Stimulated activated naive CD8-positive, alpha-beta T cell treated with anti-CD3 and anti-CD28 coated beads, Interleukin-15, Interleukin-2, amounts not matched to agents 100 ng/mL and 50 ng/mL, for 24 hours (primary cell): ENCODE measurements around the gene ARL17B.
"Not testable (repeated sequence)": the region's sequence is repeated elsewhere in the genome, so short reads cannot be mapped to it uniquely, and the experiment has no call there.

Experiments used
- H3K27ac Mint-ChIP-seq: one replicate; pipeline ENCODE4 v1.8.0; 2021; ENCODE audit warnings: mild to moderate bottlenecking, mixed read lengths
- H3K27me3 Mint-ChIP-seq: one replicate; pipeline ENCODE4 v1.8.0; 2021; ENCODE audit warnings: mixed read lengths
- H3K36me3 Mint-ChIP-seq: one replicate; pipeline ENCODE4 v1.8.0; 2021; ENCODE audit warnings: low read depth, mixed read lengths
- H3K4me1 Mint-ChIP-seq: one replicate; pipeline ENCODE4 v1.8.0; 2021; ENCODE audit warnings: low read depth, mixed read lengths
- H3K4me3 Mint-ChIP-seq: one replicate; pipeline ENCODE4 v1.8.0; 2021; ENCODE audit warnings: mild to moderate bottlenecking, mixed read lengths
- H3K9me3 Mint-ChIP-seq: one replicate; pipeline ENCODE4 v1.8.0; 2021; ENCODE audit warnings: mixed read lengths

The ARL17B gene

DNA sequence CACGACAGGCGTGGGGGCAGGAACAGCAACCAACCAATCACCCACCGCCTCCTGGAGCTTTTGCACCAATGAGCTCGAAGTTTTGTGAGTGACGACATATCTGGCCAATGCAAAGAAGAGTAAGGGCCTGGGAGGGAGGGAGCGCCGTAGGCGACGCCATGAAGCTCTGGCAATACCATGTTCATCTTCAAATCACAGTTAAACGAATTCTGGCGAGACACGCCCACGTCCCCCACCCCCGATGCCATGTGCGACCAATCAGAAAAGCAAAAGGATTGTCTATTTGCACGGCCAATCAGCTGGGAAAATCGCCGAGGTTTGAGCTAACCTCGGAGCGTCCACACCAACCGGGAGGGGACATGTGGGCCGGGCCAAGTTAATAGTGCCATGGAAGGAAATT is at the start of gene ARL17B:
ARL17B (minus strand) TSS at position 12 of the 400 bp plus-strand sequence. CDS start 3,369 bp downstream, outside the sequence.
- not testable (repeated sequence) for H3K36me3 Mint-ChIP-seq, H3K27ac Mint-ChIP-seq, H3K4me3 Mint-ChIP-seq, H3K27me3 Mint-ChIP-seq, H3K4me1 Mint-ChIP-seq, H3K9me3 Mint-ChIP-seq

DNA sequence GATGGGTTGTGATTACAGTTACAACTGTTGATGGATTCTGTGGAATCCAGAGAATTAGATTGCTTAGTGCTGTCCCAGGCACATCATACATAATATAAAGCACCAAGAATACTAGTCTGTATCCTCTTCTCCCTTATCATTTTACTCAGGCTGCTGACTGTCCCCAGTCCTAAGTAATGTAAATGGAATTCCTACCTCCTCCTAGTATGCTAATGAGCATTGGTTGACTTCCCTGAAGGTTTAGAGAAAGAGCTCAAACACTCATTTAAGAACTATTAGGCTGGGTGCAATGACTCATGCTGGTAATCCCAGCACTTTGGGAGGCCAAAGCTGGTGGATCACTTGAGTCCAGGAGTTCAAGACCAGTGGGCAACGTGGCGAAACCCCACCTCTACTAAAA is 48.3 kb upstream of the ARL17B start:
- H3K4me3 Mint-ChIP-seq, H3K27ac Mint-ChIP-seq, H3K36me3 Mint-ChIP-seq, H3K4me1 Mint-ChIP-seq, H3K9me3 Mint-ChIP-seq, H3K27me3 Mint-ChIP-seq: not testable (repeated sequence)

DNA sequence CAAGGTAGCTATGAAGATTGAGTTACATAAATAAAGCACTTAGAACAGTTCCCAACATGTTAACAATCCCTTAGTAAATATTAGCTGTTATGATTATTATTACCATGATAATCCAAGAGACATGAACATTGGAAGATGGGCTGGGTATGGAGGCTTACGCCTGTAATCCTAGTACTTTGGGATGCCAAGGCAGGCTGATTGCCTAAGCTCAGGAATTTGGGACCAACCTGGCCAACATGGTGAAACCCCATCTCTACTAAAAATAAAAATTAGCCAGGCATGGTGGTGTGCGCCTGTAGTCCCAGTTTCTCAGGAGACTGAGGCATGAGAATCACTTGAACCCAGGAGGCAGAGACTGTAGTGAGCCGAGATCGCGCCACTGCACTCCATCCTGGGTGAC is 45.6 kb upstream of the ARL17B start:
- H3K27me3 Mint-ChIP-seq, H3K9me3 Mint-ChIP-seq, H3K4me3 Mint-ChIP-seq, H3K4me1 Mint-ChIP-seq, H3K27ac Mint-ChIP-seq, H3K36me3 Mint-ChIP-seq: not testable (repeated sequence)

DNA sequence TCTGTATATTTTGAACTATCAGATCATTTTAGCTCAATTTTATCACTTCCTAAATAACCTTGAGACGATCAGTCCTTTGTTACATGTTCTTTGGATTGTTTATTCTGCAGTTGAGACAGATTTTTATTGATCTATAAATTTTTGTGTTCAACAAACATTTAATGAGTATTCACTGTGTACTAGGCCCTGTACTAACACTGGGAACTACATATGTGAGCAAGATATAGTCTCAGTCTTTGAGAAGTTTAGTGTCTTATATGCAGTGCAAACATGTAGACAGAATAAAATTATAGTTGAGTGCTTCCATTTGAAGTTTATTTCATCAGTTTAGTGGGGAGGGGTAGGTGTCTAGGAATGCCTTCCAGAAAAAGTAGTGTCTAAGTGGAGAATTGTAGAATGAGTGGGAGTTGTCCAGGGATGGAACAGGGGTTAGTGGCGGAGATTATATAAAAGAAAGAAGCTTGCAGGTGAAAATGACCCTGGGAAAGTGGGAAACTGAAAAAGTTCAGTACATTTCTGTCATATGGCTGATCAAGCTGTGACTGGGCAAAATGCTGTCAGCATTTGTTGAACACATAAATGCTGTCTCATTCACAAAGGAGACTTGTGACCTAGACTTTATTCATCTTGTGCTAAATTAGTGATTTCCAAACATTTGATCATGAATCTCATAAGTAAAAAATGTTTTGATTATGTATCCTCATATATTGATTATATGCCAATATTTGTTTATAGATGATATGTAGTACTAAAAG is 39.6 kb upstream of the ARL17B start:
- H3K4me3 Mint-ChIP-seq, H3K36me3 Mint-ChIP-seq, H3K27me3 Mint-ChIP-seq, H3K9me3 Mint-ChIP-seq, H3K4me1 Mint-ChIP-seq, H3K27ac Mint-ChIP-seq: not testable (repeated sequence)

DNA sequence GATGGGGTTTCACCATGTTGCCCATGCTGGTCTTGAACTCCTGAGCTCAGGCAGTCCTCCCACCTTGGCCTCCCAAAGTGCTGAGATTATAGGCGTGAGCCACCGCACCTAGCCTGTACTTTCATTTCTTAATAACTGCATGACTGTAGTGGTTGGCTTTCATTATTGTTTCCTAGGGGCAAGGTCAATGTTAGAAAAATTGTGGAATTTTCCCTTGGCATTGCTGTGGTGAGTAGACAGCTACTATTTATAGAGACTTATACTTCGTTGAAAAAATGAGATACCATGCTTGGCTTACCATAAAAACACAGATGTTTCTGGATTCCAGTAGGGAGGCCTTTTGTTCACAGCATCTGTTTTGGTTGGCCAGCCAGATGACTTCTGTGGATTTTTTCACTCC is 39.0 kb upstream of the ARL17B start:
- H3K4me3 Mint-ChIP-seq, H3K4me1 Mint-ChIP-seq, H3K27me3 Mint-ChIP-seq, H3K27ac Mint-ChIP-seq, H3K36me3 Mint-ChIP-seq, H3K9me3 Mint-ChIP-seq: not testable (repeated sequence)

DNA sequence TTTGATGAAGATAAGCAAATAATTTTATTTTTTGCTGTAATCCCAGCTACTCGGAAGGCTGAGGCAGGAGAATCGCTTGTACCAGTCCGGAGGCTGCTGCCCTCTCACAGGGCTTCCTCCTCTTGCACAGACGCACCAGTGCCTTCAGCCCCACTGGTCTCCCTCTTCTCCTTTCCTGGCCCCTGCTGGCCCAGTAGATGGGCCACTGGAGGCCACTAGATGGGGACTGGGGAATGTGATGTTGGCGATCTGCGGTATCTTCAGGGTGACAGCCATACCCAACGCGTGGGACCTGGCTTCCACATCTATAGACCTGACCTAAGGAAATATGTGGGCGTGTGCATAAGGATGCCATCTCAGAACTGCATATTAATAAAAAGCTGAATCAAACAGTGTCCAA is 38.4 kb upstream of the ARL17B start:
- not testable (repeated sequence) for H3K36me3 Mint-ChIP-seq, H3K4me1 Mint-ChIP-seq, H3K4me3 Mint-ChIP-seq, H3K27me3 Mint-ChIP-seq, H3K27ac Mint-ChIP-seq, H3K9me3 Mint-ChIP-seq

DNA sequence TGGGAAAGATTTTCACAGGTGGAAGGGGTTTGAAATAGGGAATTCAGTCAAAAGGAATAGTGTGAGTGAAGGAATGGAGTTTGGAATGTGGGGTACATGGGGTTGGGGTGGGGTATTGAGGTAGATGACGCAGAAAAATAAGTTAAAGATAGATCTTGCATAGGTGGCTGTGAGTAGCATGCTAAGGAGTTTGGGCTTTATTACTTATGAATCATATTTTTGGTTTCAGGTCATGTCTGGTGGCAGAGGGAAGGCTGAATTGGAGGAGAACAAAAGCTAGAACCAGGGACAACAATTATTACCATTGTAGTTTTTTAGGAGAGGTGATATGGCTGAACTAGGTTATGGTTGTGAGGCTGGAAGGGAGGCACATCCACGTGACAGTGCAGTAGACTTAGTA is 34.7 kb upstream of the ARL17B start:
- not testable (repeated sequence) for H3K27ac Mint-ChIP-seq, H3K36me3 Mint-ChIP-seq, H3K27me3 Mint-ChIP-seq, H3K9me3 Mint-ChIP-seq, H3K4me3 Mint-ChIP-seq, H3K4me1 Mint-ChIP-seq

DNA sequence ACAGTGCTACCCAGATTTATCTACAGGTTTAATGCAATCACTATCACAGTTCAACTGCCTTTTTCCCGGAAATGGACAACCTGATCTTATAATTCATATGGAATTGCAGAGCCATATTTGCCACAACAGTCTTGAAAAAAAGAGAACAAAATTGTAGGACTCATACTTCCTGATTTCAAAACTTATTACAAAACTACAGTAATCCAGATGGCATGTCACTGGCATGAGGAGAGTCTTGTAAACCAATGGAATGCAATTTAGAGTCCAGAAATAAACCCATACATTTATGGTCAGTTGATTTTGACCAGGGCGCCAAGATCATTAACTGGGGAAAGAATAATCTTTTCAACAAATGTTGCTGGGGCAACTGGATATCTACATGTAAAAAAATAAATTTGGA is 32.1 kb upstream of the ARL17B start:
- not testable (repeated sequence) for H3K36me3 Mint-ChIP-seq, H3K27me3 Mint-ChIP-seq, H3K9me3 Mint-ChIP-seq, H3K4me3 Mint-ChIP-seq, H3K4me1 Mint-ChIP-seq, H3K27ac Mint-ChIP-seq

DNA sequence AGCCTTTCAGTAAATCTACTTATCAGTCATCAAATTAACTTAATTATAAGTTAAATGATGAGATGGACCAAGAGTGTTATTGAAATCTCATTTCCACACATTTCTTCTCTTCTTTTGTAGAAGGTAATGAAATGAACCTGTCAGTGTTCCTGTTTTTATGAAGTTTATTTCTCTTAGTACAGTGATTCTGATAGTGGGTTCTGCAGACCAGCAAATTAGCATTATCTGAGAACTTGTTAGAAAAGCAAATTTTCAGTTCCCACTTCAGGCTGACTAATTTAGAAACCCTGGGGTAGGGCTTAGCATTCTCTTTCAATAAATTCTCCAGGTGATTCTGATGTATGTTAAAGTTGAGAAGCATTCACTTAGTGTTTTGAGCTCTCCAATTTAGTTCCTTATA is 23.9 kb upstream of the ARL17B start:
- not testable (repeated sequence) for H3K9me3 Mint-ChIP-seq, H3K4me3 Mint-ChIP-seq, H3K27ac Mint-ChIP-seq, H3K4me1 Mint-ChIP-seq, H3K27me3 Mint-ChIP-seq, H3K36me3 Mint-ChIP-seq

DNA sequence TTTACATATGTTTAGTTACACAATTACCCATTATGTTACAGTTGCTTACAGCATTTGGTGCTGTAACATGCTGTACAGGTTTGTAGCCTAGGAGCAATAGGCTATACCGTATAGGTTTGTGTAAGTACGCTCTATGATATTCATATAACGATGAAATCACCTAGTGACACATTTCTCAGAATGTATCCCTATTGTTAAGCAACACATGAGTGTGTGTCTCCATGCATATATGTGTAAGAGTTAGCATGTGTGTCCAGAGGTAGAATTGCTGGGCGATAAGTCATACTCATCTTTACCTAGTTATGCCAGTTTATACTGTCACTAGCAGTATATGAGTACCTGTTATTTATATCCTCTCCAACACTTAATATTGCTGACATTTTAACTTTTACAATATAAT is 21.6 kb upstream of the ARL17B start:
- not testable (repeated sequence) for H3K36me3 Mint-ChIP-seq, H3K27ac Mint-ChIP-seq, H3K9me3 Mint-ChIP-seq, H3K4me3 Mint-ChIP-seq, H3K4me1 Mint-ChIP-seq, H3K27me3 Mint-ChIP-seq

DNA sequence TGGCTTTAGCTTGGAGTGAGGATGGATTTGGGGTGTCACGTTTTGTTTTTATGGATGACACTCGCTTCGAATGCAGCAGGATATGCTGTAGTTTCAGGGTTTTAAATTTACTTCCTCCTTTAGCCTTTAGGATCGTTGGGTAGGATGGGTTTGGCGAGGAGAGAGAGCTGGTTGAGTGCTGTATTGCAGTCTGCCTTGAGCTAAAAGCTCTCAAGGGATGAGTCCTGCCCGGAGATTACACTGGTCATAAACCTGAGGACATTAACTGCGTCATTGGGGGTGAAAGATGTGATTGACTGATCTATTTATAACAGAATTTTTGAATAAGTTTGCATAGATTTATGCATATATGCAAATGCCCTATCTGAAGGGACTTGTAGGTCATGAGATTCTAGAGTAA is 11.9 kb upstream of the ARL17B start:
- not testable (repeated sequence) for H3K27me3 Mint-ChIP-seq, H3K36me3 Mint-ChIP-seq, H3K27ac Mint-ChIP-seq, H3K4me1 Mint-ChIP-seq, H3K9me3 Mint-ChIP-seq, H3K4me3 Mint-ChIP-seq

DNA sequence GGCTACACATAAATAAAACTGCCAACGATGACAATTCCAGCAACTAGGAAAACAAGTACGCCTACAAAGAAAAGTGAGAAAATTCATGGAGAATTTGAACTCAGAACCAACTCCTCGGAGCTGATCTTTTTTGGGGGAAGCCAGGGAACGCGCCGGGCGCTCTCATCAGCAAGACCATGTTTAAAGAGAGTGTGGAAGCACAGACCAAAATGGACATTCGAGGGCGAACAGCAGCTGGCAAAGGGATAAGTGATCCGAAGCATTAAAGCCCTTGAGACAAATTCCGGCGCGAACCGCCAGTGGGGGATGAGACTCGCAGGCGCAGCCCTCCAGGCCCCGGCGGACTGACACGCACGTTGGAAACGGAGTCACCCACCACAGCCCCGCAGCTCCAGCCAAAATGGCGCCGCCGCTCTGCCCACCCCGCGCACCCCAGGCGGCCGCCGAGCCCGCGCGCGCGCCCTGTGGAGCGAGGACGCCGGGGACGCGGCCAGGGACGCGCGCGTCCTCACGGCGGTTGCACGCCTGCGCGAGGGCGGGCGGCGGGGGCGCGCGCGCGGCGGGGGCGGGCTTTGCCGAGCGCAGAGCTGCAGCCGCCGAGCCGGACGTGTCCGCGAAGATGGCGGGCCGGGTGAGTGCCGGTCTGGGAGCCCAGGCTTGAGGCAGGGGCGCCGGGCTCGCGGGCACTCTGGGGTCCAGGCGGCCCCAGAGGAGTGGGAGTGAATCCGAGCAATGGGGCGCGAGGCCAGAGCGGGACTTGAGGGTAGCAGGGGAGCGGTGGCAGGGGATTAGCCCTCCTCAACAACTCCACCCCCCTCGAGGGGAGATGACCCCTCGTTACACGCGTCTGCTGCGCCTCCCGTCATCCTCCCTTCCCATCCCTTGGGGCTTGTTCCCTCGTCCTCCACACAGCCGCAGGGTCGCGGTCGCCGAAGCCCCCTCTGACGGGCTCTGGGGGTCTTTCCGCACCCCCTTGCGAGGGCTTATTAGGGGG is 11.0 kb upstream of the ARL17B start:
- not testable (repeated sequence) for H3K36me3 Mint-ChIP-seq, H3K9me3 Mint-ChIP-seq, H3K4me1 Mint-ChIP-seq, H3K27ac Mint-ChIP-seq, H3K4me3 Mint-ChIP-seq, H3K27me3 Mint-ChIP-seq

DNA sequence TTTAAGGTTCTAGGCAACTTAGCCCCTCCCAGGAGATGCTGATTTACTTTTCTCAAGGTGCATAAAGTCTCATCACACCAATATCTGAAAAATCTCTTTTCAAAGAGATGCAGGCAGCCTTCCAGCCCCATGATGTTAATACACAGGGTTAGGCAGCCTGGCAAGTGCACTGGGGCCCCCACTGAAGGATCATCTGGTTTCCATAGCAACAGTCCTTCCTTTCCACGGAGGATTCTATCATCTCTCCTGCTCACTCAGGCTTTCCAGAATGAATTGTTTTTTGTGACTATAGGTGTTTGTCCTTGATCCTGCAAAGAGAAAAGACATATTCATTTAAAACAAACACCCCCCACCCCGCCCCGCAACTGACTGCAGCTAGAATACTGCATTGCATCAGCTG is 6.0 kb upstream of the ARL17B start:
- H3K27me3 Mint-ChIP-seq, H3K27ac Mint-ChIP-seq, H3K4me1 Mint-ChIP-seq, H3K9me3 Mint-ChIP-seq, H3K36me3 Mint-ChIP-seq, H3K4me3 Mint-ChIP-seq: not testable (repeated sequence)

DNA sequence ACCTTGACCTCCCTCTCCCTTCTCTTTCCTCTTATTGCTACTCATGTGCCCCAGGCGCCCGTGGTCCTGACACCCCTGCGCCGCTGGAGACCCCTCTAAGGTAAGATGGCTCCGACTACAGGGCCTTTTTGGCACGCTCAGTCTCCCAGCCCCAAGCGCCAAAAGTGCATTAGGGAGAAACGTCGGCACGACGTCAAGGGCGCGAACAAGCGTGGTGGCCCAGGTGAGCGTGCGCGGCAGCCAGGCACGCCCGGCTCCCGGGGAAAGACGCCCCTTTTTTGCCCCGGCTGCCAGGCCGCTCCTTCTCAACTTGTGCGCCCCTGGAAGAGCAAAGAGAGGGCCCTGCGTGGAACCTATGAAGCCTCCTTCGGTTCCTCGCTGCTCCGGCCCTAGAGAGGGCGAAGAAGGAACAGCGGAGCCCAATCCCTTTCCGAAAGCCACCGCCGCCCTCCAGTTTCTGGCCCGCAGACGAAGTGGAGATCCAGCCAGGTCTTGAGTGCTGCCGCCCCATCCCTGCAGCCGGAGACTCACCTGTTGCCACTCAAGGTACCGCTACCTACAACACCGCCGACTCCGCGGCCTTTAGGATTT is 326 bp downstream of the ARL17B start:
- not testable (repeated sequence) for H3K27me3 Mint-ChIP-seq, H3K9me3 Mint-ChIP-seq, H3K27ac Mint-ChIP-seq, H3K36me3 Mint-ChIP-seq, H3K4me3 Mint-ChIP-seq, H3K4me1 Mint-ChIP-seq

DNA sequence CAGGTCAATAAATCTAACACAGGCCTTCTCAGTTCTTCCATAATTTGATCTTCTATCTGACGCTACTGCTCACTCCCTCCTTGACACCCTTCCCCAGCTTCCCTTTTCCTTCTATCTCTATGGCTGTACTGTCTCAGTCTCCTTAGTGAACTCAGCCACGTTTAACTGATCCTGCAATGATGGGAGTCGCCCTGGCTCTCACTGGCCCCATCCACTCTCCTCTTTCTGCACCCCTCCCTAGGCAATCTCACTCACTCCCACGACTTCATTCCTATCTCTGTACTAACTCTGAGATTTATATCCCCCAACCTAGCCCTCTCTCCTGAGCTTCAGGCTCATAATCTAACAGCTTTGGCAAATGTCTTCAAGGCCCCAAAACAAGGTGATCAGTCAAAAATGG is 7.7 kb downstream of the ARL17B start:
- H3K27ac Mint-ChIP-seq, H3K9me3 Mint-ChIP-seq, H3K4me1 Mint-ChIP-seq, H3K36me3 Mint-ChIP-seq, H3K27me3 Mint-ChIP-seq, H3K4me3 Mint-ChIP-seq: not testable (repeated sequence)

DNA sequence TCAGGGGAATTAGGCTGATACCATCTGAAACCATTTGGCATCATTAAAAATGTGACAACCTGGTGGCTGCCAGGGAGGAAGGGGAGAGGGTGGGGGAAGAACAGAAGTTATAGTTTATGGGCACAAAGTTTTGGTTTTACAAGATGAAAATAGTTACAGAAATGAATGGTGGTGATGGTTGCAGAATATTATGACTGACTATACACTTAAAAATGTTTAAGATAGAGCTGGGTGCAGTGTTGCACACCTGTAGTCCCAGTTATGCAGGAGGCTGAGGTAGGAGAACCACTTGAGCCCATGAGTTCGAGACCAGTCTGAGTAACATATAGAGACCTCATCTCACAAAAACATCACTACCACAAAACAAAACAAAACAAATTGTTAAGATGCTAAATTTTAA is 12.5 kb downstream of the ARL17B start:
- H3K27me3 Mint-ChIP-seq, H3K36me3 Mint-ChIP-seq, H3K4me3 Mint-ChIP-seq, H3K27ac Mint-ChIP-seq, H3K4me1 Mint-ChIP-seq, H3K9me3 Mint-ChIP-seq: not testable (repeated sequence)
